Activated CD4-positive, alpha-beta T cell treated with anti-CD3 and anti-CD28 coated beads, Interleukin-2, Interleukin-4, amounts not matched to agents 100 ng/mL and 50 ng/mL, durations not matched to agents 16 hours and 8 hours (primary cell): Measurements from ENCODE around the gene SLC25A20.

Experiments
- DNase-seq: peaks from one replicate; pipeline ENCODE4 v3.0.0-alpha.2; 2020; ENCODE audit warnings: low spot score

The SLC25A20 gene

DNA sequence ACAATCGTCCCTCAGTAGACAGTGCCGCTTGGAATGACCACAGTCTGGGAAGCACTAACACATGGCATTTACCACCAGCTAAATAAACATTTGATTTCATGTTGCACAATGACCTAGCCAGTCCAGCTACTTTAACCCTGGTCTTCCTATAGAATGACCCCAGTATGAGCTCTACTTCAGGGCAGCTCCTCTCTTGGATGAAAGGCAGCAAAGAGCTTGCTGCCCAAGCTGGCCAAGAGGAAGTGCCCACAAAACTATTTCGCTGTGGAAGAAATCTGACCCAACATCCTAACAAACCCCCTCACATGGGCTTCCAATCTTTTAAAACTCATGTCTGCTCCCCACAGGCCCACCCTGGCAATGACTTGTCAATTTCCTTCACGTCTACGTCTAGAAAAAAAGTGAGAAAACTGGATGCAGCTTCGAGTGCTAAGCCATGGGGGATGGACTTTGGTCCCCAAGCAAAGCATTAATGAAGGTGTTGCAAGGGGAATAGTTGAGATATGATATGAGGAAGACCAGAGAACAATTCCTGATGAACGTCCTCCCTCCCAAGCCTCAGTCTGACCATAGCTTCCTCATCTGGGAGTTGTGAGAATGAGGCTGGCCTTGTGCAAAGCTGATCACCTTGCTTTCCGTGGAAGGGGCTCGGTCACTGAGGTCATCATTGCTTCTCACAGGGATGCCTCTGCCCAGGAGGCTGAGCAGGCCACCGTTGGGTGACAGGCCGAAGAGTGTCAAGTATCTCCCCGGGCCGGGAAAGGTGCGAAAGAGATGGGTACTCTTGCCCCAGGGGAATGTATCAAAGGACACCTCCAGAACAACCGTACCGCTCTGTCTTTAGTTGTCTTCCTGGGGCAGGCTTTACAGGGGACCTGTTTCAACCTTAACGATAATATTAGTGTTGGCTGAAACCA, 964 bp downstream of the SLC25A20 start:
- DNase-seq = no peak

DNA sequence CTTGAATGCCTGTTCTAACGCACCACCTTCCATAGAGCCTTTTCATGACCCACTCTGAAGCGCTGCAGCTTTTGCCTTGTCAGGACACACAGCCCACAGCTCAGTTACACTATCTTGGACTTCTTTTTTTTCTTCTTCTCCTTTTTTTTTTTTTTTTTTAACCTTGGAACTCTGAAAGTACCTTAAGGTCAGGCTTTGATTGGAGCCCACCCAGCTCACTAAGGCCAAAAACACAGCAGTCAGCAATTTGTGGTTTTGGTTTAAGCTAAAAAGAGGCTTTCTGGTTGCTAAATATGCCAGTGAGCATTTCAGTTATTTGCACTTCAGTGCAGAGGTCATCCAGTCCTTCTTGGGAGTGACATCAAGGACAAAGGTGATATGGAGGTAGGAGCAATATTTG, 1.7 kb downstream of the SLC25A20 start:
- no peak for DNase-seq

DNA sequence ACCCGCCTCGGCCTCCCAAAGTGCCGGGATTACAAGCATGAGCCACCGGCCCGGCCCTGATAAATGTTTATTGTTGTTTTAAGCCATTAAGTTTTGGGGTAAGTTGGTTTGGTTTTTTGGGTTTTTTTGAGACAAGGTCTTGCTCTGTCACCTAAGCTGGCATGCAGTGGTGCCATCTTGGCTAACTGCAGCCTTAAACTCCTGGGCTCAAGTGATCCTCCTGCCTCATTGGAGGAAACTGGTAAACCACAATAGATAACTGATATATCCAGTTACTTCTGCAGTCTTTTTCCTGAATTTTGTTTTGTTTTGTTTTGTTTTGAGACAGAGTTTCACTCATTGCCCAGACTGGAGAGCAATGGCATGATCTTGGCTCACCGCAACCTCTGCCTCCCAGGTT, 4.2 kb downstream of the SLC25A20 start:
- no peak for DNase-seq

DNA sequence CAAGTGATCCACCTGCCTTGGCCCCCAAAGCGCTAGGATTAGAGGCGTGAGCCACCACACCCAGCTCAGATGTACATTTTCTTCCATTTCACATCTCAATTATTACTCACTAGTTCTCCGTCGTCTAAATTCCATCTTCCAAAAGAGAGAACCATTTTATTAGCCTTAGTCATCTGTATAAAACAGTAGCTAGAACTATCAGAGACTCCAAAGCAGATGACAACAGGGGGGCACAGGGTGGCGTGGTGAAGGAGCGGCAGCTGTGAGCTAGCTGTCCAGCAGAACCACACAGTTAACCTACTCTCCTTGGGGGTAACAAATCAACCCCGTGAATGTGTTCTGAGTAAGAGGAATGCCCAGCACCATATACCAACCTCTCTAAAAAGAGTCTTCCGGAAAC, 7.1 kb downstream of the SLC25A20 start:
- DNase-seq = no peak

DNA sequence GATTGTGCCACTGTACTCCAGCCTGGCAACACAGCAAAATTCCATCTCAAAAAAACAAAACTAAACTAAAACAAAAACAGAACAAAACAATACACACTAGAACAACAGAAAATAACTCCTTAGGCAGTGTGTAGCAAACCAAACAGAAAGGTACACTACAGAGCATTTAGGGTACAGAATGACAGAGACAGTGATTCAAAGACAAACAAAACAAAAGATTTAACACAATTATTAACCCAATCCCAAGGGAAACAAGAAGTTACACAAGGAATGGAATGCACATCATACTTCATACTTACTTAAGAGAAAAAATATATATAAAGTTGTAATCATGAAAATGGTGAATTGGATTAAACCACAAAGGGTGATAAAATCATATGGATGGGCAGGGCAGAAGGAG, 12.9 kb downstream of the SLC25A20 start:
- no peak for DNase-seq

DNA sequence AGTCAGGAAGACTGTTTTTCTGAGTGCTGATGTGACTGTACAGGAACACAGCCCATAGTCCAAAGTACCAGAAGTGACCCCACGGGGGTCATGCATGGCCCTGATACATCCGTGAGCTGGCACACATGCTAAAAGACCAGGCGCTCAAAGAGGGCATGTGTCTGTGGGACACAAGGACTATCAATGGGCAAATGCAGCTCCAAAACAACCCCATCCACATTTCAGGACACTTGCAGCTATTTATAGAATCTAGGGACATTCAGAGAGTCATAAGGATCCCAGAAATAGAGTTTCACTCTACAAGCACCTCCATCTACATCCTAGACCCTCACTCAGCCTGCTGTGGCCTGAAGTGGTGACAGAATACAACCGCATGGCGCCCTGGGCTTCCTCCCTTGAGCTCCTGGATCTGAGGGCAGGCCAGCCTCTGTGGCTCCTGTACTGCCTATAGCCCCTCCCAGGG, 17.0 kb downstream of the SLC25A20 start:
- no peak for DNase-seq

DNA sequence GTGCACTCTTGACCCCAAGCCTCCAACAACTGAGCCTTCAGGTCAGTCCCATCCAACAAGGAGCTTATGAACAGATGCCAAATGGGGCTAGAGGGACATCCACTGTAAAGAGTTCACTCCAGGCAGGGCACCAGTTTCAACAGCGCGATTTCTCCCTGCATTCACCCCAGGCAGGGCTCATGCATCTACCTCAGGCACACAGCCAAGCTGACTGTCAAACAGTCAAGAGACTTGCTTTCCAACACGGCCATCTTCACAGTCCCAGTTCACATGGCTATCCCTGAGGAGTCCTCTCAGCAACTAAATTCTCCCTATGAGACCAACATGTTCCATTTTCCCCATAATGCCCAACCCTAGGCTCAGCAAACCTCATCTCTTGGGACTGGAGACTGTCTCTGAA, 17.7 kb downstream of the SLC25A20 start:
- DNase-seq = no peak

DNA sequence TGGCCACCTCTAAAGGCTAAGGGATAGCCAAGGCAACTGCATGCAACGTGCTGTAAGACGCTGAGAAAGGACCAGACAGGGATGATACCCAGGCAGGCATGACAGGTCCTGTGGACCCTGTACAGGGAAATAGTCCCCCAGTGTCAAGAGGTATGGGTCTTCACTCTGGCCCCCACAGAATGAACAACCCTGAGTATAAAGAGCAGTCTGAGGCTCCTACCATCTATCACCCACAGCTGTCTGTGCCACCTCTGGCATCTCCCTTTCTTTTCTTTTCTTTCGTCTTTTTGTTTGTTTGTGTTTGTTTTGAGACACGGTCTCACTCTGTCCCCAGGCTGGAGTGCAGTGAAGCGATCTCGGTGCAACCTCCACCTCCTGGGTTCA, 18.7 kb downstream of the SLC25A20 start:
- DNase-seq = no peak

DNA sequence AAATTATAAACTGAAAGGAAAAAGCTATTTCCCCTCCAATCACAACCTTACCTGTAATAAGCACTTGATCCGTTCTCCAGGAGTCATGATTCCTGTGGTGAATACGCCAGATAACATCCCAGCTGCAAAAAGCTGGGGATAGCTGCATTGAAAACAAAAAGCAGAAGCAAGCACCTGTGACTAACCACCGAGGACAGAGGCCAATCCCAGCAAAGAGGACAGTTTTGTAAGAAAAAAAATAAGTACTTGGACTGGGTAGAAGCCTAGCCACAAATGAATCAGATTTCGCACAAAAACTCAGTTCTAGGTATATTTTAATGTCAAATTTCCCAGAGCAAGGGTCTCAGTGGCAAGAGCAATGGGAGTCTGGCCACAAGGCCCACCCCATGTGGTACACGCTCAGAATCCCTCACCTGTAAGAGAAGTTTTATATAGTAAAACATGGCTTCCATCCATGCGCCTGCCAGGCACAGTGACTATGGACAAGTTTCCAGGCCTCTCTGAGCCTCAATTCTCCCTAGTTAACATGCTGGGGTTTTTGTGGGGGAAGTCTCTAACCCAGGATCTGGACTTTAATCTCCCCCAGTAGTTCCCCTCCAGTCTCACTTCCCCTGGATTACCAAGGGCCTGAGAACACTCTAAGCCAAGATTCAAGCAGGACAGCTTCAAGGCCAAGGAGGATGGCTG, 19.2 kb downstream of the SLC25A20 start:
- no peak for DNase-seq

DNA sequence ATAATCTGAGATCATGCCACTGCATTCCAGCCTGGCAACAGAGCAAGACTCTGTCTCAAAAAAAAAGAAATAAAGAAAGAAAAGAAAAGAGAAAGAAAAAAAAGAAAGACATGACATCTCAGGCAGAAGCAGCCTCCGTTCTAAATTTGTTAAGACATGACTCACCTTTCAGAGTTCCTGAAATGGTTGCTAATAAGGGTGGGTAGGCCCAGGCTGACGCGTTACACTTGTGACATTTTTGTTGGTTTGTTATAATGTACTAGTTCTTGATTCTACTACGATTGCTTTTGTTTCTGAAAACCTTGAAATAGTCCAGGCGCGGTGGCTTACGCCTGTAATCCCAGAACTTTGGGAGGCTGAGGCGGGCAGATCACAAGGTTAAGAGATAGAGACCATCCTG, 21.0 kb downstream of the SLC25A20 start:
- no peak for DNase-seq

DNA sequence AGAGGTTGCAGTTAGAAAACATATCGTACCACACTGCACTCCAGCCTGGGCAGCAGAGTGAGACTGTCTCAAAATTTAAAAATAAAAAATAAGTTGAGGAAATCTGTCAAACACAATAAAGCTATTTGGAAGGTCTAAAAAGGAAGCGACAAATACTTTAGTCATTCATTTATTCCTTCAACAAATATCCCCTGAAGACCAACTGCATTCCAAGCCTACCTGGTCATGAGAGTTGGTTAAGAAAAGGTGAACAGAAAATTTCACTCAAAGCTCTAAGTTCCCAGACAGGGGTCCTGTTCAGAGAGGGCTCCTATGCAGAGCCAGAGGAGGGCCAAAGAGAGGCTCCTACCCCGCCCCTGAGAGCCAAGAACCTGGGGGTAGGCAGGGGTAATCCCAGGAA, 35.6 kb downstream of the SLC25A20 start:
- DNase-seq = no peak

DNA sequence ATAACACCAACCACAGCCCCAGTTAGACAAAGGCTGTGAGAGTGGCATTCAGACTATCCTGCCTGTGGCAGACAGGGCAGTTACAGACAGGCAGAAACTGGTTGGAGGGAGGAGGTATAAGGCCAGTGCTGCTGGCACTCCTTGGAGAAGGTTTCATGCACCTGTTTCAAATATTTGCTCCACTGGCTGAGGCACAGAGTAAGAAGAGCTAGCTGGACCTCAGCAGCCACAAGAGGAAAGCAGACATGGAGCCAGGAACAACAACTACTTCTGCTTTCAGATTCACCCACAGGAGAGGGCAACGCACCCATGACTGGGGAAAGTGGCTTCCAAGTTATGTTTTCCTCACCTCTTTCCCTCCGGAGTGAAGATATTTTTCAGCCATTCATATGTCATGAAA, 39.5 kb downstream of the SLC25A20 start:
- no peak for DNase-seq

DNA sequence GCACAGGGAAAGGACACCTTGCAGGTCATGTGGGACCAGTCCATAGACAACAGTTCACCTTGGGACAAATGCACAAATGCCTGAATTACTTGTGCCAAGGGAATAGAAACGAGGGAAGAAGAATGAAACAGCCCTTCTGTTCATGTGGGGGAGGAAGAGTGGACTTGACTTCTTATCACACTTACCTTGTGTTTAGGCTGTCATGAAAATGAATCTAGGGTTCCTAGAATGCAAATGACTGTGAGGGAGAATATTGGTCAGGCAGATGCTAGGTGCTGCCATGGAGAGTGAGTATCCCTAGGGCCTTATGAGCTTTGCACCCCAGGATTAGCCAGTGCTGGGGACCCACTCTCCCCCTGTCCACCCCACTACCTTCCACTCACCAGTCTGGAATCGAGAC, 40.0 kb downstream of the SLC25A20 start:
- no peak for DNase-seq

DNA sequence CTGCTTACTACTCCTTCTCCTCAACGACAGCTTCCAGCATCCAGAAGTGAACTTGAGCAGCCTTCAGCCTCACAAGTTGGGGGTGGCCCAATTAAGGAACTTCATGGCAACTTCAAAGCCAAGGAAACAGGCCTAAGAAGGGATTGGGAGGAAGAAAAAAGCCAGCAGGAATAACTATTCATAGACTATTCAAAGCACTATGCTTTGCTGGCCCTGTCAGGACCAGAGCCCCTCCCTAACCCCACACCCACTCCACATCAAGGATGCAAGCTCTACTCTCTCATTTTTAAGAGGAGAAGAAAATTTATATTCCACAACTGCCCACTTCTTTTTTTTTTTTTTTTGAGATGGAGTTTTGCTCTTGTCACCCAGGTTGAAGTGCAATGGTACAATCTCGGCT, 41.0 kb downstream of the SLC25A20 start:
- no peak for DNase-seq

DNA sequence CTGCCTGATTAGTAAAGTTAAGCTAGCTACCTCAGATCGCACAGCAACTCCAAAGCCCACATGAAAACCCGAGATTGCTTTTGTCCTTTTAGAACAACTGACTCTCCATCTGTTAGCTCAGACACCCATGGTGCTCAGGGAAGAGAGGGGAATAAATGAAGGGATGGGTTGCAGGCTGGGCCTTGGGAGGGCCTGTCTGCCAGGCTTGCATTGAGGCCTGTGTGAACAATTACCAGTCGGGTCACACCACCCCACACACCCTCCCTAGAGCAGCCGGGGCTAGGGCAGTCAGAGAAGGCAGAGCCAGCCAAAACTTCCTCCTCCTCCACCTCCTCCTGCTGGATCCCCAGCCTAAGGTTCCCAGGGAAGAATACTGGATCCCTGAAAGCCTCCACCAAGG, 42.2 kb downstream of the SLC25A20 start:
- DNase-seq = no peak

DNA sequence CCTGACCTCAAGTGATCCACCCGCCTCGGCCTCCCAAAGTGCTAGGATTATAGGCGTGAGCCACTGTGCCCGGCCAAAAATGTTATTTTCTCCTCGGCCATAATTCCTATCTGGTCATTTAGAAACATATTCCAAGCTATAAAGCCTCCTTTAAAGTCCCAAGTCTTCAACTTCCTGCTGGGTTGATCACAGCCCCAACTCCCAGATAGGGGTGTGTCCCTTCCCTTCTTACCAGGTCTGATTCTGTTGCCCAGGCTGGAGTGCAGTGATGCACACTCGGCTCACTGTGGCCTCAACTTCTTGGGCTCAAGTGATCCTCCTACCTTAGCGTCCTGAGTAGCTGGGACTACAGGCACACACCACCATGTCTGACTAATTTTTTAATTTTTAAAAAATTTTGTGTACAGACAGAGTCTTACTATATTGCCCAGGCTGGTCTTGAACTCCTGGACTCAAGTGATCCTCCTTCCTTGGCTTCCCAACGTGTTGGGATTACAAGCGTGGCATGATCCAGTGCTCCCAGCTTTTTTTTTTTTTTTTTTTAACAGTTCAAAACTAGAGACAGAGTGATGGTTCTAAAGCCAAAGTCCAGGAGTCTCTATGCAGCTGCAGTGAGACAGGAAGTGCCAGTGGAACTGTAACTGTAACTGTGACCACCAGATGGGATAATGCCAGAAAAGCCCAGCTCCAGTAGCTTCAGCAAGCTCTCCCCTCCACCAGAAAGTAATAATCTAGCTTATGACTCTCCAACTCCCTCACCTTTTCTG, 42.8 kb downstream of the SLC25A20 start:
- no peak for DNase-seq

DNA sequence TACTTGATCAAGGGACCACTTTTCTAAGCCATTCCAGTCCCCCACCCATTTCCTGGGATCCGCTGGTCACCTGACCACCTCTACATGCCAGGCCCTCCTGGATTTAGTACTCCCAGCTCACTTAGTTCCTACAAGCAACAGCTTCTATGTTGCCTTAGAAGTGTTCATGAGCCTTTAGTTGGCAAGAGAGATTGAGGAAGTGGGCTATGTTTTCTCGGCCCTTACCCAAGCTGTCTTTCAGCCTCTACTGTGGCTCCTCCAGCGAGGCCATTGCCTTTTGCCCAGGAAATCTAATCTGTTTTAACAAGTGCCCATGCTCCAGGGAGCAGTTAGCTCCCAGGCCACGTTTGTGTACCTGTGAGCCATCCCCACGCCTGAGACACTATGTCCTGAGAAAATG, 46.5 kb downstream of the SLC25A20 start:
- no peak for DNase-seq

DNA sequence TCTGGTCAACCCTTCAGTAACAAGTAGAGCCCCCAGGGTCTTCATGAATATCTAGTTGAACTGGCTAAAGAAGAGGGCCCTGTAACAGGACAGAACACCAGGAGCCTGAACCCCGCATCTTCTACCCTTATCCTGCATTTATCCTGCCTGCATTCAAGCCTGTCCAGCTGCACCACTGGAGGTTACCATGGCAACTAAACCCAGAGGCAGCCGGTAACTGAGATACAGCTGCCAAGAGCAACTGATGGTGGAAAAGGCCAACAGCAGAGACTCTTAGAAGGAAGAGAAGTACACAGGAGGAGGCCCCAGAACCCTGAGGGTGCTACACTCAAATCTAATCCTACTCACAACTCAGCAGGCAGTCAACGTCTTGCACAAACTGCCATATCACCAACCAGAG, 47.3 kb downstream of the SLC25A20 start:
- DNase-seq = no peak

DNA sequence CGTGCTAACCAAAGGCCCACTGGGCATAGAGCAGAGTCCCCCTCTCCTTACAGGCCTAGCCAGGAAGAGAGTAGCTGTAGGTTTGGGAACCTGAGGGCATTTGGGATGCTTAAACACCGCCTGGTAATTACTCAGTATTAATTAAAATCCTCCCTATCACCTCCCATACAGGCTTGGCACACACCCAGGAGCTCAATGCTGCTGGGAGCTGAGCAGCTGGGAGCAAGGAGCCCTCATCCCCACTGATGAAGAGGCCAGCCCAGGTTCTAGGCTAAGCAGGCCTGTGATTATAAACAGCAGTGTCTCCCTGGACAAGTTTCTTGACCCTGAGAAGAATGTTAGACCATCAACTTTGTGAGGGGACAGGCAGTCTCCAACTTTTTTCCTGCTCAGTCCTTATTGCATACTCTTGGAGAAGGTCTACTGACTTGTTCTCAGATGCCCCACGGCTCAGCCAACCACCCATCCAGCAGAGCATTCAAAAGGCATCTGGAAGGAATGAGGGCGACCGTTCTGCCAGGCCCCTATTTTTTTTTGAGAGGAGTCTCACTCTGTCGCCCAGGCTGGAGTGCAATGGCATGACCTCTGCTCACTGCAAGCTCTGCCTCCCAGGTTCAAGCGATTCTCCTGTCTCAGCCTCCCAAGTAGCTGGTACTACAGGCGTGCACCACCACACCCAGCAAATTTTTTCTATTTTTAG, 49.7 kb downstream of the SLC25A20 start:
- no peak for DNase-seq

DNA sequence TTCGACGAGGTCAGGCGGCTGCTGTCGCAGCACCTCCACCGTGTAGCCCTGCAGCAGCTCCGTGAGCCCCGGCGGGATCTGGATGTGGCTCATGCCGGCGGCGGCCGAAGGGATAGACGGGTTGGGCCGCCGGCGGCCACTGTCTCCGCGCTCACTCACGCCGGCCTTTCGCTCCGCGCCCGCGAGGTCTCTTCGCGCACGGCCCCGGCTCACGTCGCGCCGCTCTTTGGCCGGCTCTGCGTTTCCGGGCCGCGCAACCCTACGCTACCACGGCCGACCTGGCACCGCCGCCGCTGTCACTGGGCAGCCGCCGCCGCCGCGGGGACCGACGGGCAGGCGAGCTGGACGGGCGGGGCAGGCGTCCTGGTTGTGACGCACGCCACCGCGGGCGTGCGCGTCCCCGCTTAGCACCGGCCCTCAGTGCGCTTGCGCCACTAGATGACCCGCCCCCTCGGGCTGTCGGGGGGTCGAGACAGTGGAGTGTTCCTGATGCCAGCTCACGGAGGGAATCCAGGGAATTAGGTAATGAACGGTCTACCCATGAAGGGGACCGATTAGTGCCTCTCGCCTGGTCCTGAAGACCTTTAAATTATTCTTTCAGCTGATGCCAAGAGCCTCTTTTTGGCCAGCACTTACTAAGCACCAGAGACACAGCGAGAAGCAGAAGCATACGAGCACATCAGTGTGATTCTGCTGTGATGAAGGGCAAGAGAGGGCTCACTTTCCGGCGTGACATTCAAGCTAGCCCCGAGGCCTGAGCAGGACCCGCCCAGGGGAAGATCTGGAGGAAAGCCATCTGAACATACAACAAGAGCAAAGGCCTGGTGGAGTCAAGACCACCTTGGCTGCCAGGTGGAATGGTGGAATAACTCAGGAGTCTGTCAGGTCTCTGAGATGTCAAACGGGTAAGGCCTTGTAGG, 50.9 kb downstream of the SLC25A20 start, which contains the start of gene PRKAR2A:
Gene PRKAR2A, minus strand, starts transcription at position 371 of the 920 bp plus-strand sequence. Its CDS starts 278 bp downstream, at position 93.
- peak; percentile 85 for DNase-seq

DNA sequence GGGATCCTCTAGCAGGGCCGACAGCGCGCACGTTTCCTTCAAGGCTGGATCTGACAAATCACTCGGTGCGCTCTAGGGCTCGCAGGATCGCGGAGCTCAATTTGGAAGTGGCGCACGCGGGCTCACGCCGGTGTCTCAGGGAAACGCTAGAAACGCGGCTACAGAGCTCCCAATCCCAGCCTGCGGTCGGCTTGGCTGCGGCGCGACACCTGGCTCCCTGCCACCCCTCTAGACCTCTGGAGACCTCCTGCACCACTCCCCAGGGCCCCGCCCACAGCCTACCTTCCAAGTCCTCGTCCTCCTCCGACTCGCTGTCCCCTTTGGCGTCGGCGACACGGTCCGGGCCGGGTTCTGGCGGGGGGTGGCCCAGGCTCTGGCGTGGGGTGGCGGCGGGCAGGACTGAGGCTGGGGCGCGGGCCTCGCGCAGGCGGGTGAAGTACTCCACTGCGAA, 51.6 kb downstream of the SLC25A20 start:
- DNase-seq = peak; percentile 46
